Liver (tissue), 9 donors: ENCODE results near the gene GART. TPM values are rescaled to one million over a fixed set of nuclear protein-coding genes. Genes with fewer than 3 reads are reported as not detected.

Experiments
- DNase-seq: peaks from one replicate; pipeline ENCODE4 v3.0.0-alpha.2; 2017; ENCODE audit warnings: low spot score
- H3K27ac ChIP-seq, 2 donors: one replicate each; pipeline ENCODE4 v1.7.0; 2013; ENCODE audit warnings: inconsistent platforms in 2 of 2, low read length in 2 of 2, control low read depth in 1 of 2, low read depth in 1 of 2, mild to moderate bottlenecking in 1 of 2
- H3K27me3 ChIP-seq, 4 donors: one replicate each; pipeline versions ENCODE4 v1.6.1 to v1.7.0; 2013; ENCODE audit warnings: low read length in 3 of 4, inconsistent platforms in 1 of 4, mild to moderate bottlenecking in 1 of 4, moderate library complexity in 1 of 4; ENCODE audit not compliant: control insufficient read depth in 4 of 4, insufficient read depth in 4 of 4
- H3K36me3 ChIP-seq, 4 donors: one replicate each; pipeline versions ENCODE4 v1.6.1 to v1.7.0; 2013; ENCODE audit warnings: low read length in 3 of 4, mild to moderate bottlenecking in 3 of 4, low read depth in 1 of 4, moderate library complexity in 1 of 4; ENCODE audit not compliant: control insufficient read depth in 4 of 4, insufficient read depth in 3 of 4
- H3K4me1 ChIP-seq, 4 donors: one replicate each; pipeline versions ENCODE4 v1.6.1 to v1.7.0; 2013; ENCODE audit warnings: low read length in 3 of 4, mild to moderate bottlenecking in 3 of 4, moderate library complexity in 1 of 4; ENCODE audit not compliant: control insufficient read depth in 4 of 4, insufficient read depth in 4 of 4
- H3K4me3 ChIP-seq, 3 donors: one replicate each; pipeline versions ENCODE4 v1.6.1 to v1.7.0; 2013; ENCODE audit warnings: low read length in 3 of 3, control low read depth in 1 of 3, low read depth in 1 of 3, mild to moderate bottlenecking in 1 of 3
- H3K9ac ChIP-seq, 2 donors: one replicate each; pipeline ENCODE4 v1.7.0; 2013; ENCODE audit warnings: low read length in 2 of 2, mild to moderate bottlenecking in 2 of 2, moderate library complexity in 2 of 2, control low read depth in 1 of 2, low read depth in 1 of 2
- H3K9me3 ChIP-seq, 4 donors: one replicate each; pipeline versions ENCODE4 v1.6.1 to v1.7.0; 2013; ENCODE audit warnings: low read length in 3 of 4; ENCODE audit not compliant: control insufficient read depth in 4 of 4
- CTCF ChIP-seq: fragments of 150-350 bp; IDR thresholded peaks from 2 replicates; pipeline ENCODE4 v1.5.1; 2017; ENCODE audit warnings: improper control_type of control experiment, low read depth, low read length; ENCODE audit not compliant: missing input control
- EGR1 ChIP-seq, 2 donors: IDR thresholded peaks; 2 replicates each; pipeline ENCODE4 v1.6.1; 2016 to 2018; ENCODE audit warnings: antibody characterized with exemption in 2 of 2, low read depth in 2 of 2
- FOXA1 ChIP-seq: IDR thresholded peaks from 2 replicates; pipeline ENCODE4 v1.6.1; 2016; ENCODE audit warnings: antibody characterized with exemption
- FOXA2 ChIP-seq: IDR thresholded peaks from 2 replicates; pipeline ENCODE4 v1.6.1; 2016; ENCODE audit warnings: antibody characterized with exemption
- GABPA ChIP-seq, 2 donors: IDR thresholded peaks in 1 of 2; conservative IDR thresholded peaks in 1 of 2; 2 replicates each; pipeline ENCODE4 v1.6.1; 2016; ENCODE audit warnings: antibody characterized with exemption in 2 of 2, mild to moderate bottlenecking in 1 of 2, moderate library complexity in 1 of 2
- HNF4A ChIP-seq, 2 donors: conservative IDR thresholded peaks; 2 replicates each; pipeline ENCODE4 v1.6.1; 2016; ENCODE audit warnings: antibody characterized with exemption in 2 of 2, mild to moderate bottlenecking in 2 of 2
- HNF4G ChIP-seq: IDR thresholded peaks from 2 replicates; pipeline ENCODE4 v1.6.1; 2016; ENCODE audit warnings: antibody characterized with exemption
- JUND ChIP-seq, 2 donors: IDR thresholded peaks; 2 replicates each; pipeline ENCODE4 v1.6.1; 2016; ENCODE audit warnings: antibody characterized with exemption in 2 of 2
- NR2F2 ChIP-seq: IDR thresholded peaks from 2 replicates; pipeline ENCODE4 v1.6.1; 2016; ENCODE audit warnings: antibody characterized with exemption
- RAD21 ChIP-seq, 2 donors: IDR thresholded peaks; 2 replicates each; pipeline ENCODE4 v1.6.1; 2016; ENCODE audit warnings: antibody characterized with exemption in 2 of 2, mild to moderate bottlenecking in 2 of 2
- RXRA ChIP-seq, 2 donors: IDR thresholded peaks; 2 replicates each; pipeline ENCODE4 v1.6.1; 2017 to 2018; ENCODE audit warnings: antibody characterized with exemption in 2 of 2, mild to moderate bottlenecking in 1 of 2
- SP1 ChIP-seq: IDR thresholded peaks from 2 replicates; pipeline ENCODE4 v1.6.1; 2018; ENCODE audit warnings: antibody characterized with exemption, mild to moderate bottlenecking
- TAF1 ChIP-seq: conservative IDR thresholded peaks from 2 replicates; pipeline ENCODE4 v1.6.1; 2016; ENCODE audit warnings: antibody characterized with exemption, mild to moderate bottlenecking
- YY1 ChIP-seq: IDR thresholded peaks from 2 replicates; pipeline ENCODE4 v1.6.1; 2016; ENCODE audit warnings: antibody characterized with exemption, mild to moderate bottlenecking
- WGBS: extraction: QIAGEN DNeasy Blood & Tissue Kit; methylation state at CpG from one replicate; pipeline ENCODE4 v1.1.7; 2013; 5-methylcytosine and 5-hydroxymethylcytosine counted together
- polyA plus RNA-seq, 2 donors: library from polyadenylated mRNA; stranded (reverse) in 1 of 2; unstranded in 1 of 2; fragments of 200-250 nt in 1 of 2; fragments of >200 nt in 1 of 2; fragmentation: Nextera tagmentation in 1 of 2; extraction: Ambion mirVana in 1 of 2; gene quantifications; one replicate each; pipeline versions ENCODE4 v1.2.1 to v1.2.3, GENCODE V29; 2013 to 2015
- total RNA-seq, 2 donors: library from RNA; depleted of rRNA; stranded (reverse); fragments of >200 nt; gene quantifications; one replicate each; pipeline ENCODE4 v1.2.3, GENCODE V29; 2014
- TF ChIP-seq, protein P1 (sequence below): IDR thresholded peaks from 2 replicates; pipeline ENCODE4 v1.6.1; 2016; ENCODE audit warnings: antibody characterized with exemption
- TF ChIP-seq, protein P2 (sequence below): IDR thresholded peaks from 2 replicates; pipeline ENCODE4 v1.6.1; 2016; ENCODE audit warnings: antibody characterized with exemption, mild to moderate bottlenecking
- TF ChIP-seq, protein P3 (sequence below): IDR thresholded peaks from 2 replicates; pipeline ENCODE4 v1.6.1; 2016; ENCODE audit warnings: antibody characterized with exemption
- TF ChIP-seq, protein P4 (sequence below): IDR thresholded peaks from 2 replicates; pipeline ENCODE4 v1.6.1; 2016; ENCODE audit warnings: antibody characterized with exemption
- donor health status: healthy.
- donor health status: healthy.
- donor health status: healthy.
- donor health status: healthy.
- donor health status: healthy.

The GART gene
- total and polyA plus RNA-seq, 4 donors = 15.7 to 76.8 (median 32.0) TPM

- no peak for DNase-seq
- Histone ChIP-seq H3K36me3 (peaks cover 0 to 4% (median 1%) of the 10 kb centered on the region in 4 donors), H3K4me1 (peaks cover 0 to 12% (median 10%) of the 10 kb centered on the region in 4 donors), H3K4me3 (no peak overlapping the region), H3K27me3 (no peaks in the 10 kb centered on the region), H3K9me3 (no peaks in the 10 kb centered on the region), H3K9ac (peak overlapping the region in 1 of 2 donors; percentile 14), H3K27ac (no peak overlapping the region)
- WGBS = 65% methylated on average over 6 of the region's 6 CpGs
- TF ChIP-seq, protein P1, sequence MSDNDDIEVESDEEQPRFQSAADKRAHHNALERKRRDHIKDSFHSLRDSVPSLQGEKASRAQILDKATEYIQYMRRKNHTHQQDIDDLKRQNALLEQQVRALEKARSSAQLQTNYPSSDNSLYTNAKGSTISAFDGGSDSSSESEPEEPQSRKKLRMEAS = no peak
- TF ChIP-seq FOXA2 (no peak), RAD21 (IDR thresholded peaks at IDR 0.05) (no peak), YY1 (no peak), HNF4A (conservative IDR thresholded peaks at IDR 0.05) (no peak), GABPA (IDR thresholded peaks at IDR 0.05 in 1 of 2, conservative IDR thresholded peaks at IDR 0.05 in 1 of 2) (no peak), HNF4G (no peak), FOXA1 (no peak), RXRA (IDR thresholded peaks at IDR 0.05) (no peak), TAF1 (no peak), NR2F2 (no peak), JUND (IDR thresholded peaks at IDR 0.05) (no peak), EGR1 (IDR thresholded peaks at IDR 0.05; ENCODE audit: low read depth in 2 of 2) (no peak), SP1 (no peak), CTCF (no peak)
- TF ChIP-seq, protein P2, sequence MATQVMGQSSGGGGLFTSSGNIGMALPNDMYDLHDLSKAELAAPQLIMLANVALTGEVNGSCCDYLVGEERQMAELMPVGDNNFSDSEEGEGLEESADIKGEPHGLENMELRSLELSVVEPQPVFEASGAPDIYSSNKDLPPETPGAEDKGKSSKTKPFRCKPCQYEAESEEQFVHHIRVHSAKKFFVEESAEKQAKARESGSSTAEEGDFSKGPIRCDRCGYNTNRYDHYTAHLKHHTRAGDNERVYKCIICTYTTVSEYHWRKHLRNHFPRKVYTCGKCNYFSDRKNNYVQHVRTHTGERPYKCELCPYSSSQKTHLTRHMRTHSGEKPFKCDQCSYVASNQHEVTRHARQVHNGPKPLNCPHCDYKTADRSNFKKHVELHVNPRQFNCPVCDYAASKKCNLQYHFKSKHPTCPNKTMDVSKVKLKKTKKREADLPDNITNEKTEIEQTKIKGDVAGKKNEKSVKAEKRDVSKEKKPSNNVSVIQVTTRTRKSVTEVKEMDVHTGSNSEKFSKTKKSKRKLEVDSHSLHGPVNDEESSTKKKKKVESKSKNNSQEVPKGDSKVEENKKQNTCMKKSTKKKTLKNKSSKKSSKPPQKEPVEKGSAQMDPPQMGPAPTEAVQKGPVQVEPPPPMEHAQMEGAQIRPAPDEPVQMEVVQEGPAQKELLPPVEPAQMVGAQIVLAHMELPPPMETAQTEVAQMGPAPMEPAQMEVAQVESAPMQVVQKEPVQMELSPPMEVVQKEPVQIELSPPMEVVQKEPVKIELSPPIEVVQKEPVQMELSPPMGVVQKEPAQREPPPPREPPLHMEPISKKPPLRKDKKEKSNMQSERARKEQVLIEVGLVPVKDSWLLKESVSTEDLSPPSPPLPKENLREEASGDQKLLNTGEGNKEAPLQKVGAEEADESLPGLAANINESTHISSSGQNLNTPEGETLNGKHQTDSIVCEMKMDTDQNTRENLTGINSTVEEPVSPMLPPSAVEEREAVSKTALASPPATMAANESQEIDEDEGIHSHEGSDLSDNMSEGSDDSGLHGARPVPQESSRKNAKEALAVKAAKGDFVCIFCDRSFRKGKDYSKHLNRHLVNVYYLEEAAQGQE = no peak
- TF ChIP-seq, protein P3, sequence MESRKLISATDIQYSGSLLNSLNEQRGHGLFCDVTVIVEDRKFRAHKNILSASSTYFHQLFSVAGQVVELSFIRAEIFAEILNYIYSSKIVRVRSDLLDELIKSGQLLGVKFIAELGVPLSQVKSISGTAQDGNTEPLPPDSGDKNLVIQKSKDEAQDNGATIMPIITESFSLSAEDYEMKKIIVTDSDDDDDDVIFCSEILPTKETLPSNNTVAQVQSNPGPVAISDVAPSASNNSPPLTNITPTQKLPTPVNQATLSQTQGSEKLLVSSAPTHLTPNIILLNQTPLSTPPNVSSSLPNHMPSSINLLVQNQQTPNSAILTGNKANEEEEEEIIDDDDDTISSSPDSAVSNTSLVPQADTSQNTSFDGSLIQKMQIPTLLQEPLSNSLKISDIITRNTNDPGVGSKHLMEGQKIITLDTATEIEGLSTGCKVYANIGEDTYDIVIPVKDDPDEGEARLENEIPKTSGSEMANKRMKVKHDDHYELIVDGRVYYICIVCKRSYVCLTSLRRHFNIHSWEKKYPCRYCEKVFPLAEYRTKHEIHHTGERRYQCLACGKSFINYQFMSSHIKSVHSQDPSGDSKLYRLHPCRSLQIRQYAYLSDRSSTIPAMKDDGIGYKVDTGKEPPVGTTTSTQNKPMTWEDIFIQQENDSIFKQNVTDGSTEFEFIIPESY = no peak
- TF ChIP-seq, protein P4, sequence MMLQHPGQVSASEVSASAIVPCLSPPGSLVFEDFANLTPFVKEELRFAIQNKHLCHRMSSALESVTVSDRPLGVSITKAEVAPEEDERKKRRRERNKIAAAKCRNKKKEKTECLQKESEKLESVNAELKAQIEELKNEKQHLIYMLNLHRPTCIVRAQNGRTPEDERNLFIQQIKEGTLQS = no peak
These were observed 86.1 kb downstream of the GART start for GRCh38 chr21:33455686-33456446.

Other genes with a start within 250 kb of the GART start
- gene IFNAR1, start 217.1 kb downstream of the GART start, total RNA-seq = 10 to 100 TPM; 31.1 to 39.5 TPM
- 10 to 100 TPM; 52.8 to 54.3 TPM for gene IFNAR1, start 217.1 kb downstream of the GART start, polyA plus RNA-seq
- 10 to 100 TPM; 23.2 to 24.3 TPM for gene IFNGR2, start 138.7 kb downstream of the GART start, total RNA-seq
- 10 to 100 TPM; 23.0 to 23.7 TPM for gene IFNGR2, start 138.7 kb downstream of the GART start, polyA plus RNA-seq
- gene TMEM50B, start 62.1 kb downstream of the GART start, total RNA-seq = 10 to 100 TPM; 28.1 to 31.8 TPM
- gene TMEM50B, start 62.1 kb downstream of the GART start, polyA plus RNA-seq = 10 to 100 TPM; 11.8 to 31.8 TPM
- 1 to 10 TPM; 2.6 to 3.2 TPM for gene DNAJC28, start 50.4 kb downstream of the GART start, total RNA-seq
- gene DNAJC28, start 50.4 kb downstream of the GART start, polyA plus RNA-seq = 1 to 10 TPM in 1 of 2 donors, under 1 TPM in 1; 0.83 to 2.9 TPM
- gene SON, start 921 bp upstream of the GART start, total RNA-seq = 100 to 1,000 TPM; 128 to 186 TPM
- gene SON, start 921 bp upstream of the GART start, polyA plus RNA-seq = 100 to 1,000 TPM in 1 of 2 donors, 10 to 100 TPM in 1; 42.7 to 264 TPM
- gene DONSON, start 46.6 kb upstream of the GART start, total RNA-seq = 10 to 100 TPM in 1 of 2 donors, 1 to 10 TPM in 1; 9.9 to 22.6 TPM
- 1 to 10 TPM; 4.8 to 6.8 TPM for gene DONSON, start 46.6 kb upstream of the GART start, polyA plus RNA-seq
- 10 to 100 TPM in 1 of 2 donors, 1 to 10 TPM in 1; 8.3 to 14.7 TPM for gene CRYZL1, start 99.6 kb upstream of the GART start, total RNA-seq
- gene CRYZL1, start 99.6 kb upstream of the GART start, polyA plus RNA-seq = 10 to 100 TPM in 1 of 2 donors, 1 to 10 TPM in 1; 6.8 to 18.1 TPM
- gene ITSN1, start 100.4 kb upstream of the GART start, total RNA-seq = 100 to 1,000 TPM in 1 of 2 donors, 10 to 100 TPM in 1; 52.0 to 112 TPM
- gene ITSN1, start 100.4 kb upstream of the GART start, polyA plus RNA-seq = 10 to 100 TPM; 20.3 to 28.3 TPM